Neuronal stem cell (in vitro differentiated cells): ENCODE data around the gene PLXNB2.

Experiments
- DNase-seq: peaks from one replicate; pipeline ENCODE4 v3.0.0-alpha.2; 2013; ENCODE audit warnings: low spot score
- H2AFZ ChIP-seq: one replicate; pipeline ENCODE4 v1.6.1; 2013; ENCODE audit warnings: mild to moderate bottlenecking, low read length, inconsistent platforms
- H2AK5ac ChIP-seq: 2 replicates; pipeline ENCODE4 v1.6.1; 2013; ENCODE audit warnings: low read depth, mild to moderate bottlenecking, inconsistent platforms, low read length, moderate library complexity, mixed read lengths
- H2BK120ac ChIP-seq: 2 replicates; pipeline ENCODE4 v1.6.1; 2013; ENCODE audit warnings: low read depth, mild to moderate bottlenecking, inconsistent platforms, low read length, moderate library complexity, mixed read lengths
- H2BK12ac ChIP-seq: one replicate; pipeline ENCODE4 v1.6.1; 2013; ENCODE audit warnings: low read length, inconsistent platforms
- H2BK15ac ChIP-seq: 2 replicates; pipeline ENCODE4 v1.6.1; 2013; ENCODE audit warnings: mild to moderate bottlenecking, low read length, inconsistent platforms, mixed read lengths
- H2BK5ac ChIP-seq: one replicate; pipeline ENCODE4 v1.6.1; 2013; ENCODE audit warnings: inconsistent platforms, mild to moderate bottlenecking, low read length, moderate library complexity
- H3K14ac ChIP-seq: one replicate; pipeline ENCODE4 v1.6.1; 2013; ENCODE audit warnings: low read length, inconsistent platforms
- H3K18ac ChIP-seq: 2 replicates; pipeline ENCODE4 v1.6.1; 2013; ENCODE audit warnings: low read length, inconsistent platforms
- H3K23ac ChIP-seq: 2 replicates; pipeline ENCODE4 v1.6.1; 2013; ENCODE audit warnings: low read depth, mild to moderate bottlenecking, mixed read lengths, low read length, inconsistent platforms; ENCODE audit not compliant: poor library complexity
- H3K27ac ChIP-seq: replicated peaks from 3 replicates; pipeline ENCODE4 v1.5.1; 2013; ENCODE audit warnings: low read length, inconsistent platforms
- H3K27me3 ChIP-seq, 3 experiments: 2 replicates each; pipeline ENCODE4 v1.6.1; 2013; ENCODE audit warnings: low read length in 3 of 3, mild to moderate bottlenecking in 2 of 3, inconsistent platforms in 1 of 3, low read depth in 1 of 3, mixed read lengths in 1 of 3, moderate library complexity in 1 of 3; ENCODE audit not compliant: control insufficient read depth in 3 of 3, insufficient read depth in 3 of 3
- H3K36me3 ChIP-seq, 2 donors: replicated peaks in 1 of 2; 2 replicates each; pipeline ENCODE4 v1.6.1; 2013; ENCODE audit warnings: low read length in 2 of 2; ENCODE audit not compliant: control insufficient read depth in 2 of 2, insufficient read depth in 2 of 2
- H3K4ac ChIP-seq: 2 replicates; pipeline ENCODE4 v1.6.1; 2013; ENCODE audit warnings: inconsistent platforms, mild to moderate bottlenecking, low read length, moderate library complexity
- H3K4me1 ChIP-seq, 2 donors: 1 replicate in 1 of 2; 2 replicates in 1 of 2; pipeline ENCODE4 v1.6.1; 2013; ENCODE audit warnings: low read length in 2 of 2, low read depth in 1 of 2; ENCODE audit not compliant: control insufficient read depth in 2 of 2, insufficient read depth in 1 of 2
- H3K4me2 ChIP-seq: one replicate; pipeline ENCODE4 v1.6.1; 2013; ENCODE audit warnings: mild to moderate bottlenecking, low read length, inconsistent platforms; ENCODE audit not compliant: insufficient read depth, poor library complexity, severe bottlenecking
- H3K4me3 ChIP-seq, 2 donors: 2 replicates each; pipeline ENCODE4 v1.5.1; 2013; ENCODE audit warnings: low read length in 2 of 2, mild to moderate bottlenecking in 2 of 2, inconsistent platforms in 1 of 2, moderate library complexity in 1 of 2
- H3K79me1 ChIP-seq: one replicate; pipeline ENCODE4 v1.6.1; 2013; ENCODE audit warnings: low read depth, mild to moderate bottlenecking, inconsistent platforms, low read length, moderate library complexity
- H3K9ac ChIP-seq: one replicate; pipeline ENCODE4 v1.6.1; 2013; ENCODE audit warnings: mild to moderate bottlenecking, low read depth, low read length, inconsistent platforms; ENCODE audit not compliant: poor library complexity
- H3K9me3 ChIP-seq, 2 donors: replicated peaks in 1 of 2; 2 replicates each; pipeline versions ENCODE3 to v1.6.1; 2013; ENCODE audit warnings: low read length in 2 of 2, mild to moderate bottlenecking in 2 of 2, inconsistent platforms in 1 of 2, low read depth in 1 of 2, mixed read lengths in 1 of 2, moderate library complexity in 1 of 2; ENCODE audit not compliant: control insufficient read depth in 2 of 2, insufficient read depth in 1 of 2
- H4K8ac ChIP-seq: one replicate; pipeline ENCODE4 v1.6.1; 2013; ENCODE audit warnings: low read depth, mild to moderate bottlenecking, inconsistent platforms, low read length, moderate library complexity
- H4K91ac ChIP-seq: one replicate; pipeline ENCODE4 v1.6.1; 2013; ENCODE audit warnings: low read length, low read depth, mild to moderate bottlenecking, inconsistent platforms; ENCODE audit not compliant: poor library complexity
- WGBS, 2 donors: extraction: QIAGEN DNeasy Blood & Tissue Kit; methylation state at CpG; one replicate each; pipeline ENCODE4 v1.1.7; 2013; ENCODE audit warnings: missing lambda C conversion rate in 2 of 2, mixed read lengths in 1 of 2; ENCODE audit not compliant: insufficient read length in 2 of 2, insufficient replicate concordance in 1 of 2; ENCODE audit errors: extremely low coverage in 2 of 2; 5-methylcytosine and 5-hydroxymethylcytosine counted together

PLXNB2 gene

GRCh38 chr22:50281957-50282356 is 25.5 kb downstream of the PLXNB2 start:
- no peaks in the 10 kb centered on the region for H3K4me1 ChIP-seq
- H3K4me3 ChIP-seq, result no peak overlapping the region
- no peak overlapping the region for H3K4me2 ChIP-seq
- H3K4ac ChIP-seq, result no peak overlapping the region
- H3K14ac ChIP-seq, result no peak overlapping the region
- H3K9me3 ChIP-seq, result no peaks in the 10 kb centered on the region
- no peak overlapping the region for H2AFZ ChIP-seq
- H3K9ac ChIP-seq, result no peak overlapping the region
- no peak overlapping the region for H2BK15ac ChIP-seq
- H3K79me1 ChIP-seq, result peaks cover 10% of the 10 kb centered on the region
- no peak overlapping the region for H3K27ac ChIP-seq
- DNase-seq, result no peak
- no peak overlapping the region for H2AK5ac ChIP-seq
- H2BK120ac ChIP-seq, result no peak overlapping the region
- H3K18ac ChIP-seq, result no peak overlapping the region
- no CpG with 5 or more reads among the region's 25 CpGs for WGBS, 2 donors
- no peak overlapping the region for H4K8ac ChIP-seq
- H3K23ac ChIP-seq, result peak overlapping the region; percentile 43
- H4K91ac ChIP-seq, result no peak overlapping the region
- H2BK5ac ChIP-seq, result no peak overlapping the region
- H3K36me3 ChIP-seq, result peaks cover 71 to 93% of the 10 kb centered on the region in 2 donors
- no peak overlapping the region for H2BK12ac ChIP-seq
- H3K27me3 ChIP-seq, result no peaks in the 10 kb centered on the region

- H3K4me1 ChIP-seq, result no peaks in the 10 kb centered on the region
- peaks cover 6% of the 10 kb centered on the region for H3K79me1 ChIP-seq
- H3K4me3 ChIP-seq, result no peak overlapping the region
- H2AFZ ChIP-seq, result no peak overlapping the region
- no peaks in the 10 kb centered on the region for H3K27me3 ChIP-seq
- H3K23ac ChIP-seq, result no peak overlapping the region
- no peak for DNase-seq
- no peak overlapping the region for H3K9ac ChIP-seq
- no peak overlapping the region for H2BK12ac ChIP-seq
- H3K4me2 ChIP-seq, result no peak overlapping the region
- H3K18ac ChIP-seq, result no peak overlapping the region
- no peak overlapping the region for H3K4ac ChIP-seq
- no peak overlapping the region for H3K14ac ChIP-seq
- no peak overlapping the region for H2AK5ac ChIP-seq
- peaks cover 69 to 93% of the 10 kb centered on the region in 2 donors for H3K36me3 ChIP-seq
- H3K9me3 ChIP-seq, result peaks cover 2 to 5% of the 10 kb centered on the region in 2 donors
- H4K8ac ChIP-seq, result no peak overlapping the region
- WGBS, 2 donors, result no CpG with 5 or more reads among the region's 36 CpGs
- no peak overlapping the region for H4K91ac ChIP-seq
- H2BK5ac ChIP-seq, result no peak overlapping the region
- H2BK15ac ChIP-seq, result no peak overlapping the region
- no peak overlapping the region for H2BK120ac ChIP-seq
- H3K27ac ChIP-seq, result no peak overlapping the region
These were observed 26.1 kb downstream of the PLXNB2 start for GRCh38 chr22:50281384-50281760.

- Histone ChIP-seq H3K36me3 (peaks cover 69 to 93% of the 10 kb centered on the region in 2 donors), H2AK5ac (no peak overlapping the region), H3K4me2 (no peak overlapping the region), H2BK15ac (no peak overlapping the region), H2BK120ac (no peak overlapping the region), H2BK5ac (no peak overlapping the region), H3K14ac (no peak overlapping the region), H3K27ac (no peak overlapping the region), H4K91ac (no peak overlapping the region), H3K9me3 (peaks cover 3 to 7% of the 10 kb centered on the region in 2 donors), H3K18ac (no peak overlapping the region), H3K27me3 (no peaks in the 10 kb centered on the region), H3K9ac (no peak overlapping the region), H3K4me1 (no peaks in the 10 kb centered on the region), H3K4ac (no peak overlapping the region), H3K23ac (no peak overlapping the region), H2BK12ac (no peak overlapping the region), H3K79me1 (peaks cover 9% of the 10 kb centered on the region), H2AFZ (no peak overlapping the region), H3K4me3 (no peak overlapping the region), H4K8ac (no peak overlapping the region)
- no CpG with 5 or more reads among the region's 47 CpGs for WGBS, 2 donors
- no peak for DNase-seq
These were observed 26.6 kb downstream of the PLXNB2 start for GRCh38 chr22:50280708-50281383.

GRCh38 chr22:50280022-50280707 is 27.3 kb downstream of the PLXNB2 start:
- H2BK5ac ChIP-seq, result no peak overlapping the region
- no peak overlapping the region for H3K23ac ChIP-seq
- no peak overlapping the region for H2BK12ac ChIP-seq
- H2AK5ac ChIP-seq, result no peak overlapping the region
- H3K79me1 ChIP-seq, result peaks cover 10% of the 10 kb centered on the region
- H3K9me3 ChIP-seq, result peaks cover 3 to 7% of the 10 kb centered on the region in 2 donors
- no peak overlapping the region for H3K9ac ChIP-seq
- H3K14ac ChIP-seq, result no peak overlapping the region
- peaks cover 0 to 1% of the 10 kb centered on the region in 2 donors for H3K4me1 ChIP-seq
- H3K18ac ChIP-seq, result no peak overlapping the region
- no CpG with 5 or more reads among the region's 38 CpGs for WGBS, 2 donors
- H3K27ac ChIP-seq, result no peak overlapping the region
- no peak overlapping the region for H3K4me3 ChIP-seq
- no peak overlapping the region for H3K4ac ChIP-seq
- DNase-seq, result no peak
- H4K8ac ChIP-seq, result no peak overlapping the region
- peaks cover 71 to 96% of the 10 kb centered on the region in 2 donors for H3K36me3 ChIP-seq
- H2BK15ac ChIP-seq, result no peak overlapping the region
- H3K4me2 ChIP-seq, result no peak overlapping the region
- no peak overlapping the region for H4K91ac ChIP-seq
- no peaks in the 10 kb centered on the region for H3K27me3 ChIP-seq
- no peak overlapping the region for H2AFZ ChIP-seq
- no peak overlapping the region for H2BK120ac ChIP-seq
